Activated gamma-delta T cell treated with anti-CD3 and anti-CD28 coated beads, Interleukin-2, amount 50 U/mL, for 16 hours (primary cell): ENCODE results near the gene ZAR1L.

Experiments used
- DNase-seq: peaks from one replicate; pipeline ENCODE4 v3.0.0-alpha.2; 2020; ENCODE audit warnings: low read depth

Gene ZAR1L

DNA sequence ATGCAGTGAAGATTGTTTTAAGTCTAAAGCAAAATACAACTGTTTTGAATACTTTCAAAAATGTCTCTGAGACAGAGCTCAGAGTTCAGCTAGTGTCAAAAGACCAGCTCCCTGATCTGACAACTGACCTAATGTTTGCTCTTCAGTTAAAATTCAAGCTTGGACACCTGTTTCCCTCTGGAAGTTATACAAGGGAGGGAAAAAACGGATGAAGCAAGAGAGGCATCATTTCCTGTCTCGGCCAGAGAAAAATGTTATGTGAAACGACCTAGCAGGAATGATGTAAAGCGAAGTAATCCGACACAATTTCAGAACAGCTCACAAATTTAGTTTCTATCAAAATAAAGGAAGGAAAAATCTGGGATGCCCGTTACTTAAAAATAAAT lies 59.4 kb downstream of the ZAR1L start:
- no peak for DNase-seq

DNA sequence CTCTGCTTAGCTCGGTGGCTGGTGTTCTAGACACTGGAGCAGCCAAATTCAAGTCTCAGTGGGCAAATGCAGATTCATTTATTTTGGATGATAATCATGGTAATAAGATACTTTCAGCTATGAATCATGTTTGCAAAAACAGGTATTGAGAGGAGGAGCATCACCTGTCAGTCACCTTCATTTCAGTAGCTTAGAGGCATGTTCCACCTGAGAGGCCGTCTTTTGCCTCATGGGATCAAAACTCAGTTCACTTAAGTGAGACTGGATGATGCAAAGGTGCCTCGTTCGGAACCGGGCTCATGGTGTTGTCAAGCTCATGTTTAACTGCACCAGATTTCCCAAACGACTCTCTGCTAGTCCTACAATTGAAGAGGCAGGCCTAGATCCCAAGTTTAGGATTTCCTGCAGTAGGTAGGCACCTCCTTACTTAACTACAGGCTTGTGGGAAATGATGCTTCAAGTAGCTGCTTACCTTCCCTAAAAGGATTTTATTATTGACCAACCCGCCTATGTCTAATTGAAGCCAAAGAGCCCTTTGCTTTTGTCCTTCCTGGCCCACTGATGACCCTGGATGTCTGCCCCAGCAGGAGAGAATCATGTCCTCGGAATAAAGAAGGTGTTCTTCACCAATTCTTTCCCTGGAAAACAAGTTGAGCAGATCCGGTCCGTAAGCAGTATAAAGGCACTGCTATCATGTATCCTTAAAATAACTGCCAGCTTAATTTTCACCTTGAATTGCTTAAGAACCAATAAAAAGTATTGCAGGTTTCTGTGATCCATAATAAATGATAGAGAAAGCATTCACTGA lies 60.0 kb downstream of the ZAR1L start:
- DNase-seq: no peak

DNA sequence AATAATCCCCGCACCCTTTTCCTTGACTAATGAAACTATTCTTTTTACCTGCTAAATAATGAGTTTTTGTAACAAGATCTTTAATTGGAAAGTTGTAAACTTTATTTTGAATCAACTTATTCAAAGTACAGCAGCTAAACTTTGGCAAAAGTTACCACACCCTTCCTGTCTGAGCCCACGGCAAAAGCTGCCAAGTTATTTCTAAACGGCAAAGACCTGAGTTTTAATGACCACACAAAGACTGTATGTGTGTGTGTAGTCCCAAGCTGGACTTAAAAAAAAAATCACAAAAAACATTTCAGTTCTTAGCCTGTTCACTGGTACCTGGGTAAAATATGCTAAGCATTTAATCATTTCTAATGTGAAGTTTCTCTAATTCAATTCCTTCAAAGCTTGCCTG lies 60.7 kb downstream of the ZAR1L start:
- DNase-seq: no peak

DNA sequence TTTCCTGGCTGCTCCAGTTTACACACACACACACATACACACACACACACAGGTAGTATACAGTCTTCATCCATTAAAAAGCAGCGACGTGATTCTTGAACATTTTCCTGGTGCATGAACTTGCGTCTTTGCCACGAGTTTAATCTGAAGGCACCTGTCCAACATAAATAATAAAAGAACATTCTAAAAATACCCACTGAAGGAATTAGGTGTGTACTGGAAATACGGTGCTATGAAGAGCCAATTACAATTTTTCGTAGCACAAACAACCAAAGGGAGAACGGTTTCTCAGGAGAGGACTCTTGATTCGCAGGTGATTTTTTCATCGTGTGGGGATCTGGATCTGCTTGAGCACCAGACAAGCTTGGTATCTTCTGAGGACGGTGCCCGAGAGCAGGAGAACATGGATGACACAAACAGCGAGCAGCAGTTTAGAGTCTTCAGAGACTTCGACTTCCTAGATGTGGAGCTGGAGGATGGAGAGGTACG lies 61.2 kb downstream of the ZAR1L start:
- no peak for DNase-seq
